ENCODE data around the gene ACSL6.

- TF ChIP-seq FOXP1 (CRISPR knock-in tag; IDR thresholded peaks at IDR 0.05; ENCODE audit: borderline replicate concordance) (no peak), CTCF (IDR thresholded peaks at IDR 0.05) (no peak), ZNF138 (CRISPR knock-in tag; conservative IDR thresholded peaks at IDR 0.05) (no peak), E2F5 (CRISPR knock-in tag; IDR thresholded peaks at IDR 0.05) (no peak)
- TF ChIP-seq, protein P1, sequence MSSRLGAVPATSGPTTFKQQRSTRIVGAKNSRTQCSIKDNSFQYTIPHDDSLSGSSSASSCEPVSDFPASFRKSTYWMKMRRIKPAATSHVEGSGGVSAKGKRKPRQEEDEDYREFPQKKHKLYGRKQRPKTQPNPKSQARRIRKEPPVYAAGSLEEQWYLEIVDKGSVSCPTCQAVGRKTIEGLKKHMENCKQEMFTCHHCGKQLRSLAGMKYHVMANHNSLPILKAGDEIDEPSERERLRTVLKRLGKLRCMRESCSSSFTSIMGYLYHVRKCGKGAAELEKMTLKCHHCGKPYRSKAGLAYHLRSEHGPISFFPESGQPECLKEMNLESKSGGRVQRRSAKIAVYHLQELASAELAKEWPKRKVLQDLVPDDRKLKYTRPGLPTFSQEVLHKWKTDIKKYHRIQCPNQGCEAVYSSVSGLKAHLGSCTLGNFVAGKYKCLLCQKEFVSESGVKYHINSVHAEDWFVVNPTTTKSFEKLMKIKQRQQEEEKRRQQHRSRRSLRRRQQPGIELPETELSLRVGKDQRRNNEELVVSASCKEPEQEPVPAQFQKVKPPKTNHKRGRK (CRISPR knock-in tag; IDR thresholded peaks at IDR 0.05; ENCODE audit: borderline replicate concordance), result no peak
- TF ChIP-seq, protein P2, sequence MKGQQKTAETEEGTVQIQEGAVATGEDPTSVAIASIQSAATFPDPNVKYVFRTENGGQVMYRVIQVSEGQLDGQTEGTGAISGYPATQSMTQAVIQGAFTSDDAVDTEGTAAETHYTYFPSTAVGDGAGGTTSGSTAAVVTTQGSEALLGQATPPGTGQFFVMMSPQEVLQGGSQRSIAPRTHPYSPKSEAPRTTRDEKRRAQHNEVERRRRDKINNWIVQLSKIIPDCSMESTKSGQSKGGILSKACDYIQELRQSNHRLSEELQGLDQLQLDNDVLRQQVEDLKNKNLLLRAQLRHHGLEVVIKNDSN (CRISPR knock-in tag; IDR thresholded peaks at IDR 0.05), result no peak
Observed at GRCh38 chr5:132044207-132044606, 32.7 kb upstream of the ACSL6 start.
